ENCODE measurements around the gene AKT2. TPM values are rescaled to one million over a fixed set of nuclear protein-coding genes. Genes with fewer than 3 reads are reported as not detected.

The AKT2 gene
- total and polyA plus RNA-seq, 12 donors = 56.7 to 147 (median 123) TPM

DNA sequence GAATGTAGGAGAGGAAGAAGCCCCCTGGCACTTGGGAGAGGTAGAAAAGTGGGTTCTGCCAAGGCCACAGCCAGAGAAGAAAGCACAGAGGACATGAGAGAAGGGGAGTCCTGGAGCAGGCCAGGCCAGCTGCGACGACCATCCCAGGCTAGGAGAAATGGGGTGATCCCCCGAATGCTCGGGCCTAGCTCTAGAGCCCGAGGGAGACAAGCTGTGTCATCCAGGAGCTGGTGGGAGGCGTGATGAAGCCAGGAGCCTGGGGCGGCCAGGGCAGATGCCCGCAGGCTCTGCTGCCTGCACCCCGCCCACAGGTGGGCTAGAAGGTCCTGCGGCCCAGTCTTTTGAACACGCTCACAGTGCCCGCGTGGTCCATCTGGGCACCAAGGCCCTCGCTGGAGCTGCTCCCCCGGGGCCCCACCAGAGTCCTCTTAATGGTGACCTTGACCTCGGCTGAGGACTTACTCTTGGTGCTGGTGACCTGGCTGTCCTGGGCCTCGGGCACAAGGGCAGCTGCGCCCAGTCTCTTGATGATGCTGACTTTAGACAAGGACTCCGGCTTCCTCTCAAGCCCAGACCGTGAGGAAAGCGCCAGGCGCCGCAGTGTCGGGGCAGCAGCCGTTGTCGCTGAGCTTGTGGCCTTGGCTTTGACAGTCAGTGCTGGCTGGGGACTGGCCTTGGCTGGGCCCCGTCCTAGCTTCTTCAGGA, 36.6 kb upstream of the AKT2 start:
- no peak for DNase-seq
- intact Hi-C loops (cut with DNase I) = no loop called here
- TF ChIP-seq, protein P1, sequence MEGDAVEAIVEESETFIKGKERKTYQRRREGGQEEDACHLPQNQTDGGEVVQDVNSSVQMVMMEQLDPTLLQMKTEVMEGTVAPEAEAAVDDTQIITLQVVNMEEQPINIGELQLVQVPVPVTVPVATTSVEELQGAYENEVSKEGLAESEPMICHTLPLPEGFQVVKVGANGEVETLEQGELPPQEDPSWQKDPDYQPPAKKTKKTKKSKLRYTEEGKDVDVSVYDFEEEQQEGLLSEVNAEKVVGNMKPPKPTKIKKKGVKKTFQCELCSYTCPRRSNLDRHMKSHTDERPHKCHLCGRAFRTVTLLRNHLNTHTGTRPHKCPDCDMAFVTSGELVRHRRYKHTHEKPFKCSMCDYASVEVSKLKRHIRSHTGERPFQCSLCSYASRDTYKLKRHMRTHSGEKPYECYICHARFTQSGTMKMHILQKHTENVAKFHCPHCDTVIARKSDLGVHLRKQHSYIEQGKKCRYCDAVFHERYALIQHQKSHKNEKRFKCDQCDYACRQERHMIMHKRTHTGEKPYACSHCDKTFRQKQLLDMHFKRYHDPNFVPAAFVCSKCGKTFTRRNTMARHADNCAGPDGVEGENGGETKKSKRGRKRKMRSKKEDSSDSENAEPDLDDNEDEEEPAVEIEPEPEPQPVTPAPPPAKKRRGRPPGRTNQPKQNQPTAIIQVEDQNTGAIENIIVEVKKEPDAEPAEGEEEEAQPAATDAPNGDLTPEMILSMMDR (IDR thresholded peaks at IDR 0.05) = no peak
- no peak for ATAC-seq
- H3K27ac ChIP-seq = no peak overlapping the region
- H3K4me3 ChIP-seq = no peak overlapping the region
- H3K4me1 ChIP-seq = peaks cover 0 to 7% (median 0%) of the 10 kb centered on the region in 9 donors
- H3K9me3 ChIP-seq = no peaks in the 10 kb centered on the region
- peaks cover 10 to 92% (median 60%) of the 10 kb centered on the region in 9 donors for H3K36me3 ChIP-seq
- 93 to 94% methylated on average over 27 of the region's 27 CpGs for WGBS, 2 donors
- H3K27me3 ChIP-seq = no peaks in the 10 kb centered on the region

DNA sequence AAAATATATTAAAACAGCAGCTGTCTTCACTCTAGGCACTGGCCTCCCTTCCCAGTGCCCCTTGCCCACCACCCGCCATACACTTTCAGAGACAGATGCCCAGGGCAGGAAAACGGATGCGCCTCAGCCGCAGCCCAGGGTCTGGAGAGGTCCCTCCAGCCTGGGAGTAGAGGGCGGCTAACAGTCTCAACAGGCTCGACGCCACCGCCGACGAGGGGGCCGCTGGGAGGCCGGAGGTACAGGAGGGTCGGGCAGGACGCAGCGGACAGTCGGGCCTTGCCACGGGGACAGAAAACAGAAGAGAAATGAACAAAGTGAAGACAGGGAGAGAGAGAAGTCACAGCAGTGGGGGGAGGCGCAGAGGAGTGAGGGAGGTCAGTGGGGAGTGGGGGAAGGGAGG, 35.9 kb upstream of the AKT2 start:
- no peak overlapping the region for H3K27ac ChIP-seq
- 96 to 97% methylated on average over 18 of the region's 18 CpGs for WGBS, 2 donors
- ATAC-seq (no peak), DNase-seq (no peak)
- intact Hi-C loops (cut with DNase I) = no loop called here
- H3K9me3 ChIP-seq = no peaks in the 10 kb centered on the region
- H3K27me3 ChIP-seq = no peaks in the 10 kb centered on the region
- peaks cover 0 to 7% (median 0%) of the 10 kb centered on the region in 9 donors for H3K4me1 ChIP-seq
- TF ChIP-seq, protein P1 (IDR thresholded peaks at IDR 0.05) = no peak
- H3K4me3 ChIP-seq = no peak overlapping the region
- H3K36me3 ChIP-seq = peaks cover 10 to 88% (median 54%) of the 10 kb centered on the region in 9 donors

DNA sequence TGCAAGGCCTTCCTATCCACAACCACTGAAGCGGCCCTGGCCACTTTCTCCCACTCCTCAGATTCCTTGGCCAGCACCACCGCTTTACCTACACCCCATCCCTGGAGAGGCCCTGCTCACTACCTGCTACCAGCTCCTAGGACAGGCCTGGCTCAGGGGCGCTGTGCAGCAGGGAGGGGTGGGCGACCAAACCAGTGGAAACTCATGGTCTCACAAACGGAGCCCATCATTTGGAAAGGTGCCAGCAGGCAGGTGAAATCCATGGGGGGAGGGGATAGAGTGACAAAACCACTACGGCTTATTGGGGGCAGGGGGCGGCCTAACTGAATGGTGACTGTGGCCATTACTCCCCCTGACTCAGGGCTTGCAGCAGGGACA, 35.4 kb upstream of the AKT2 start:
- ATAC-seq (no peak), DNase-seq (no peak)
- Histone ChIP-seq H3K4me3 (no peak overlapping the region), H3K36me3 (peaks cover 10 to 83% (median 48%) of the 10 kb centered on the region in 9 donors), H3K9me3 (no peaks in the 10 kb centered on the region), H3K4me1 (peaks cover 0 to 12% (median 0%) of the 10 kb centered on the region in 9 donors), H3K27ac (no peak overlapping the region), H3K27me3 (no peaks in the 10 kb centered on the region)
- intact Hi-C loops (cut with DNase I) = no loop called here
- WGBS, 2 donors = 81 to 89% methylated on average over 7 of the region's 7 CpGs
- TF ChIP-seq, protein P1 (IDR thresholded peaks at IDR 0.05) = no peak

DNA sequence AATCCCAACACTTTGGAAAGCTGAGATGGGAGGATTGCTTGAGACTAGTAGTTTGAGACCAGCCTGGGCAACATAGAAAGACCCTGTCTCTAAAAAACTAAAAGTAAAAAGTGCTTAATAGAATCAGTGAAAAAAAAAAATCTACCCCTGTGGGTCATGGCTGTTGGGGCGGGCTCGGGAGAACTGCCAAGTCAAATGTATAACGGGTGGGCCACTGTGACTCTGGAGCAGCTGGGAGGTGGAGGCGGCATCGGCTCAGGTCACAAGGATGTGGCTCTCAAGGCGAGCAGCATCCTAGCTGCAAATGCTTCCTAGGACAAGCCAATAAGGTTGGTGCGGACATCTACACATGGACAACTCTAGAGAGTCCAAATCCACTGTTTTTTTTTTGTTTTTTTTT, 32.2 kb upstream of the AKT2 start:
- intact Hi-C loops (cut with DNase I) = loop anchor here in 1 of 10 donors (10.0 kb wide), 1 partner anchor 207 kb away; no protein-coding TSS in a partner anchor
- H3K4me3 ChIP-seq = no peak overlapping the region
- DNase-seq = no peak
- H3K9me3 ChIP-seq = no peaks in the 10 kb centered on the region
- TF ChIP-seq, protein P1 (IDR thresholded peaks at IDR 0.05) = no peak
- H3K27ac ChIP-seq = no peak overlapping the region
- H3K27me3 ChIP-seq = no peaks in the 10 kb centered on the region
- H3K36me3 ChIP-seq = peaks cover 0 to 51% (median 17%) of the 10 kb centered on the region in 9 donors
- ATAC-seq = no peak
- 80 to 81% methylated on average over 7 of the region's 7 CpGs for WGBS, 2 donors
- peaks cover 0 to 17% (median 0%) of the 10 kb centered on the region in 9 donors for H3K4me1 ChIP-seq

Data from heart right ventricle (tissue), 16 donors.